Mammary epithelial cell (primary cell): ENCODE data around the gene MYOZ3.

Experiments used
- CTCF ChIP-seq, 2 donors: IDR thresholded peaks in 1 of 2; conservative IDR thresholded peaks in 1 of 2; 2 replicates each; pipeline ENCODE4 v1.5.1; 2011 to 2012; ENCODE audit warnings: inconsistent platforms in 2 of 2, low read length in 2 of 2, mild to moderate bottlenecking in 2 of 2, control low read depth in 1 of 2, low read depth in 1 of 2; ENCODE audit not compliant: insufficient read depth in 1 of 2; ENCODE audit errors: extremely low read depth in 1 of 2
- EZH2 ChIP-seq: IDR thresholded peaks from 2 replicates; pipeline ENCODE4 v1.6.1; 2012; ENCODE audit warnings: low read length, inconsistent platforms, borderline replicate concordance

GRCh38 chr5:150658121-150658520 is 2.9 kb upstream of the MYOZ3 start:
- TF ChIP-seq EZH2 (no peak), CTCF (conservative IDR thresholded peaks at IDR 0.05 in 1 of 2, IDR thresholded peaks at IDR 0.05 in 1 of 2; ENCODE audit: extremely low read depth in 1 of 2, insufficient read depth in 1 of 2, low read depth in 1 of 2, low read length in 2 of 2) (no peak)
